Ishikawa (cell line): ENCODE results near the gene GLT6D1.

ENCODE experiments used
- CEBPB ChIP-seq: IDR thresholded peaks from 2 replicates; pipeline ENCODE4 v1.6.1; 2012
- CREB1 ChIP-seq: IDR thresholded peaks from 2 replicates; pipeline ENCODE4 v1.6.1; 2012; ENCODE audit warnings: low read depth
- EGR1 ChIP-seq: IDR thresholded peaks from 2 replicates; pipeline ENCODE4 v1.6.1; 2012
- EP300 ChIP-seq: IDR thresholded peaks from 2 replicates; pipeline ENCODE4 v1.6.1; 2012; ENCODE audit warnings: borderline replicate concordance
- FOXM1 ChIP-seq: IDR thresholded peaks from 2 replicates; pipeline ENCODE4 v1.6.1; 2012; ENCODE audit warnings: low read depth, borderline replicate concordance
- NFIC ChIP-seq: IDR thresholded peaks from 2 replicates; pipeline ENCODE4 v1.6.1; 2012
- RAD21 ChIP-seq: IDR thresholded peaks from 2 replicates; pipeline ENCODE4 v1.6.1; 2012; ENCODE audit warnings: low read depth
- TAF1 ChIP-seq: IDR thresholded peaks from 2 replicates; pipeline ENCODE4 v1.6.1; 2012; ENCODE audit warnings: low read depth, mild to moderate bottlenecking
- TCF12 ChIP-seq: IDR thresholded peaks from 2 replicates; pipeline ENCODE4 v1.6.1; 2012; ENCODE audit warnings: low read depth
- TEAD4 ChIP-seq: IDR thresholded peaks from 2 replicates; pipeline ENCODE4 v1.6.1; 2012
- YY1 ChIP-seq: IDR thresholded peaks from 2 replicates; pipeline ENCODE4 v1.6.1; 2012; ENCODE audit warnings: low read depth
- ZBTB7A ChIP-seq: IDR thresholded peaks from 2 replicates; pipeline ENCODE4 v1.6.1; 2012; ENCODE audit warnings: low read depth
- TF ChIP-seq, protein P1 (sequence below): IDR thresholded peaks from 2 replicates; pipeline ENCODE4 v1.6.1; 2012
- TF ChIP-seq, protein P2 (sequence below): IDR thresholded peaks from 2 replicates; pipeline ENCODE4 v1.6.1; 2012; ENCODE audit warnings: low read depth, mild to moderate bottlenecking
- TF ChIP-seq, protein P3 (sequence below): IDR thresholded peaks from 2 replicates; pipeline ENCODE4 v1.6.1; 2012

The GLT6D1 gene

DNA sequence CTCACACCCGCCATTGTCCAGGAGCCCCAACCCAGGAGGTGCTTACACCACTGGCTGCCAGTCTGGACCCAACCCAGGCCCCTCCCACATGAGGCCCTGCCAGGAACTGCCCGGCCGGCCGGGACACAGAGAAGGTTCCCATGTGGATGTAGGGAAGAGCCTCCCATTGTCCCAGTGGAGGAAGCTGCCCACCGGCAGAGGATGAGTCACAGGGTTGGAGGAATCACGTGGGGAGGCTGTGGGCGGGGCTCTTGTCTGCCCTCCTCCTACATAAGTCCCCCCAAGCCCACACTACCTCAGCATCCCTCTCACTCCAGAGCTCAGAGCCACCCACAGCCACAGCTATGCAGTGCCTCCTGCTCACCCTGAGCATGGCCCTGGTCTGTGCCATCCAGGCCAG is 51.7 kb downstream of the GLT6D1 start:
- TF ChIP-seq, protein P1, sequence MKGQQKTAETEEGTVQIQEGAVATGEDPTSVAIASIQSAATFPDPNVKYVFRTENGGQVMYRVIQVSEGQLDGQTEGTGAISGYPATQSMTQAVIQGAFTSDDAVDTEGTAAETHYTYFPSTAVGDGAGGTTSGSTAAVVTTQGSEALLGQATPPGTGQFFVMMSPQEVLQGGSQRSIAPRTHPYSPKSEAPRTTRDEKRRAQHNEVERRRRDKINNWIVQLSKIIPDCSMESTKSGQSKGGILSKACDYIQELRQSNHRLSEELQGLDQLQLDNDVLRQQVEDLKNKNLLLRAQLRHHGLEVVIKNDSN: peak; percentile 73
- TF ChIP-seq YY1: no peak

DNA sequence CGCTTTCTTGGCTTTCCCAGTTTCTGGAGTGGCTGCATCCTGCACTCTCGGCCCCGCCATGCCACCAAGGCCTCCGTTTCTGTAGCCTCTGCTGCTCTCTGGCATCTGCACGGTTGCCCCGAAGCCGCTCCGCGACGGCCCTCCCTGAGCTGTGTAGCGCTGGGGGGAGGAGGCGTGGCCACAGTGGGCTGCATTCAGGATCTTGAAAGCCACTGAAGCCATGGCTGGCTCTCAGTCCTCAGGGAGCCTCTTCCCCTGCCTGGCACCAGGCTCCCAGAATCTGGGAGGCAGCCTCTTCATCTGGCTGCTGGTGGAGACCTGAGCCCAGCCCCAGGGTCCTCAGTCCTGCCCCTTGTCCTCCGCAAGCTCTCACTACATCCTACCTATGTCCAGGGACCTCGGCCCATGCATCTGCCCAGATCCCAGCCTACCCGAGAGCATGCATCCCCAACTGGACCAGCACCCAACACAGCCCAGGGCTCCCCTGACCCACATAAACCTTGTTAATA is 52.7 kb downstream of the GLT6D1 start:
- no peak for TF ChIP-seq CEBPB
- no peak for TF ChIP-seq YY1
- TF ChIP-seq, protein P1: no peak
- no peak for TF ChIP-seq EGR1
- no peak for TF ChIP-seq TEAD4

DNA sequence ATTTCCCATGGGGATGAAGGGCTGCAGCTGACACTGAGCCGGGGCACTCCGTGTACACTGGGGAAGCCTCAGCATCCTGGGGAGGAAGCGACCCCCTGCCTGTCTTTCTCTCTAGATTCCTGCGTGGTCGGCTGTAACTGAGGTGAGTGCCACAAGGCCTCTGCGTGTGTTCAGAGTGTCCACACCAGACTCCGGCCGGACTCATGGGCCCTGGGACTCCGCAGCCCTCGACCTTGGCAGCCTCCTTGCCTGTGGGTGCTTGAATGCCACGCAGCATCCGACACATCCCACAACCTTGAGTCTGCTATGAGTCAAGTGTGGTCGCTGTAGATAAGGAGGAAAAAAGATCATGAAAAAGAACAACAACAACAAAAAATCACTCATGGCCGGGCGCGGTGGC is 54.4 kb downstream of the GLT6D1 start:
- no peak for TF ChIP-seq CREB1
- no peak for TF ChIP-seq TAF1
- TF ChIP-seq, protein P1: no peak
- TF ChIP-seq, protein P2, sequence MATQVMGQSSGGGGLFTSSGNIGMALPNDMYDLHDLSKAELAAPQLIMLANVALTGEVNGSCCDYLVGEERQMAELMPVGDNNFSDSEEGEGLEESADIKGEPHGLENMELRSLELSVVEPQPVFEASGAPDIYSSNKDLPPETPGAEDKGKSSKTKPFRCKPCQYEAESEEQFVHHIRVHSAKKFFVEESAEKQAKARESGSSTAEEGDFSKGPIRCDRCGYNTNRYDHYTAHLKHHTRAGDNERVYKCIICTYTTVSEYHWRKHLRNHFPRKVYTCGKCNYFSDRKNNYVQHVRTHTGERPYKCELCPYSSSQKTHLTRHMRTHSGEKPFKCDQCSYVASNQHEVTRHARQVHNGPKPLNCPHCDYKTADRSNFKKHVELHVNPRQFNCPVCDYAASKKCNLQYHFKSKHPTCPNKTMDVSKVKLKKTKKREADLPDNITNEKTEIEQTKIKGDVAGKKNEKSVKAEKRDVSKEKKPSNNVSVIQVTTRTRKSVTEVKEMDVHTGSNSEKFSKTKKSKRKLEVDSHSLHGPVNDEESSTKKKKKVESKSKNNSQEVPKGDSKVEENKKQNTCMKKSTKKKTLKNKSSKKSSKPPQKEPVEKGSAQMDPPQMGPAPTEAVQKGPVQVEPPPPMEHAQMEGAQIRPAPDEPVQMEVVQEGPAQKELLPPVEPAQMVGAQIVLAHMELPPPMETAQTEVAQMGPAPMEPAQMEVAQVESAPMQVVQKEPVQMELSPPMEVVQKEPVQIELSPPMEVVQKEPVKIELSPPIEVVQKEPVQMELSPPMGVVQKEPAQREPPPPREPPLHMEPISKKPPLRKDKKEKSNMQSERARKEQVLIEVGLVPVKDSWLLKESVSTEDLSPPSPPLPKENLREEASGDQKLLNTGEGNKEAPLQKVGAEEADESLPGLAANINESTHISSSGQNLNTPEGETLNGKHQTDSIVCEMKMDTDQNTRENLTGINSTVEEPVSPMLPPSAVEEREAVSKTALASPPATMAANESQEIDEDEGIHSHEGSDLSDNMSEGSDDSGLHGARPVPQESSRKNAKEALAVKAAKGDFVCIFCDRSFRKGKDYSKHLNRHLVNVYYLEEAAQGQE: no peak
- TF ChIP-seq, protein P3, sequence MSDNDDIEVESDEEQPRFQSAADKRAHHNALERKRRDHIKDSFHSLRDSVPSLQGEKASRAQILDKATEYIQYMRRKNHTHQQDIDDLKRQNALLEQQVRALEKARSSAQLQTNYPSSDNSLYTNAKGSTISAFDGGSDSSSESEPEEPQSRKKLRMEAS: no peak
- no peak for TF ChIP-seq TCF12

DNA sequence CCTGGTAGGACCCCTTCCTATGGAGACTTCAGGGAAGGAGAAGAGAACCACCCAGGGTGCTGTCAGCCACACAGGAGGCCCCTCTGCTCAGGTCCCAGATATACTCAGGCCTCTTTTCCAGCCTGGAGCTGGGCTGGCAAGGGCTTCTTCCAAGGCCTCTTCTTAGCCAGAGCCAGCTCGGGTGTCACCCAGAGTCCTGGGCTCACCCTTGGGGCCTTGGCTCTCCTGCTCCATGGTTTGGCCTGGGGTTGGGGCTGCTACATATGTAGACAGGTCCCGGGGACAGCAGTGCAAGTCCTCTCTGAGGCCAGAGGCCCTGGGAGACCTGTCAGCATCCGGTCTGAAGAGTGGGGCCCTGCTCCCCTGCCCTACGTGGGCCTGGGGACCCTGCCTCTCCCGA is 55.0 kb downstream of the GLT6D1 start:
- TF ChIP-seq FOXM1 (no peak), YY1 (no peak)

DNA sequence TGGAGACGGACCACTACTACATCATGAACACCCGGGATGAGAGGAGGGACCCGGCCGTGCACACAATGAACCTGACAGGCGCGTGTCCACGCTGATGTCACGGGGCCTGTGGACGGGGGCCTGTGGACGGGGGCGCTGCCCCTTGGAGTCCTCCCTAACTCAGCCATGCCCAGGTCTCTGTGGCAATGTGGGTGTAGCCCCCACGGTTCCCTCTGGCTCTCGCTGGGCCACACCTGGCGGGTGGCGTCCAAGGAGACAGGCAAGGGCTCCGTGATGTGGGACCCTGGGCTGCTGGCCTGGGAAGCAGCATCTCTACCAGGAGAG is 55.7 kb downstream of the GLT6D1 start:
- TF ChIP-seq NFIC: no peak
- no peak for TF ChIP-seq EGR1
- TF ChIP-seq CEBPB: no peak
- no peak for TF ChIP-seq TCF12
- no peak for TF ChIP-seq ZBTB7A
- TF ChIP-seq, protein P3: no peak
- no peak for TF ChIP-seq TEAD4
- no peak for TF ChIP-seq FOXM1
- TF ChIP-seq RAD21: no peak
- TF ChIP-seq, protein P1: no peak
- TF ChIP-seq EP300: no peak
- no peak for TF ChIP-seq YY1
- no peak for TF ChIP-seq CREB1
- TF ChIP-seq, protein P2: no peak
- TF ChIP-seq TAF1: no peak

DNA sequence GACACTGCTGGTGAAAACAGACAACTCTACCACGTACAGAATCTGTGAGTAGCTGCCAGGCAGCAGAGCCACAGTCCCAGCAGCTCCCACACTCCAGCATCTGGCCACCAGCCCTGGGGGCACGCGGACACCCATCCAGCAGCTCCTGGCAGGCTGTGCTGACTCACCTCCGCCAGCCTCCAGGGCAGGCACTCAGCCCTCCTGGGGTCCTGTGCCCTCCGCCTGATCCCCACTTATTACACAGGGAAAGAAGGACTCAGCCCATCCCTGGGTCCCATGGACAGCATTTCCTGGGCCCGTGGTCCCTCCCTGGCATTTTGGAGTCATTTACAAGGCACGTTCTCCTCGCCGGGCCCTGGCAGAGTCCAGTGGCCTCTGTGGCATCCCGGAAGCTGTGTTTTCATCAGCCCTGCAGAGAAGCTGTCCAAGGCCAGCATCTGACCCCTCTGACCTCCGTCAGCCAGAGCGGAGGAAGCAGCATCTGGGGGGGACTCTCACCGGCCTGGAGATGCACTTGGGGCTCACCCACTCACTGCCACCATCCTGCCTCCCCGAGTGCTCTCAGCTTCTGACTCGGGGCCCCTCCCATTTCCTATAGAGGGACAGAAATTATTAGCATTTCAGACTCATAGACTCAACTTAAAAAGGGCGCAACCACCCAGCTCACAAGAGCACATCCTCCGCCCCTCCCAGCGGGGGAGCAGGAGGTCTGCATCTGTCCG is 56.2 kb downstream of the GLT6D1 start:
- TF ChIP-seq, protein P2: no peak
- TF ChIP-seq ZBTB7A (no peak), CREB1 (no peak), CEBPB (no peak), FOXM1 (no peak), EP300 (no peak), TAF1 (no peak), RAD21 (no peak), NFIC (no peak), EGR1 (no peak), TCF12 (no peak), TEAD4 (no peak), YY1 (no peak)
- TF ChIP-seq, protein P3: no peak
- TF ChIP-seq, protein P1: no peak
